Measurements from ENCODE around the gene SCN2B.

Gene SCN2B

GRCh38 chr11:118180300-118180703, 3.9 kb upstream of the SCN2B start:
- H3K4me1 ChIP-seq (ENCODE audit: control extremely low read depth in 1 of 4, control insufficient read depth in 4 of 4, insufficient read depth in 4 of 4, low read length in 3 of 4) = peaks cover 0 to 22% (median 9%) of the 10 kb centered on the region in 4 experiments
- ChIA-PET POLR2A (no interaction called here), CTCF (interaction anchor here (0.8 to 3.4 kb wide), 15 partner anchors 9 to 185 kb away, joined by 3 to 35 read pairs (median 4); no protein-coding TSS in a partner anchor)
- H3K27ac ChIP-seq (ENCODE audit: insufficient read depth in 1 of 2, low read depth in 1 of 2, low read length in 2 of 2, poor library complexity in 1 of 2, severe bottlenecking in 2 of 2) = no peak overlapping the region
- H3K9me3 ChIP-seq (ENCODE audit: control extremely low read depth in 1 of 5, control insufficient read depth in 4 of 5, insufficient read depth in 2 of 5, low read depth in 1 of 5, low read length in 4 of 5) = no peaks in the 10 kb centered on the region
- WGBS (ENCODE audit: insufficient coverage) = 8% methylated on average over 10 of the region's 11 CpGs
- no peaks in the 10 kb centered on the region for H3K27me3 ChIP-seq (replicated peaks in 2 of 5; ENCODE audit: control insufficient read depth in 4 of 5, insufficient read depth in 5 of 5, low read length in 4 of 5)
- H3K36me3 ChIP-seq (ENCODE audit: control insufficient read depth in 4 of 4, insufficient read depth in 4 of 4, low read length in 3 of 4) = no peaks in the 10 kb centered on the region
- peak overlapping the region in 2 of 7 experiments; percentile 32 to 42 for H3K4me3 ChIP-seq (ENCODE audit: control insufficient read depth in 1 of 7, extremely low read depth in 1 of 7, insufficient read depth in 4 of 7, low read depth in 2 of 7, low read length in 6 of 7)
- DNase-seq = peak; percentile 70 to 82 (median 80)

- Histone ChIP-seq H3K27me3 (replicated peaks in 2 of 5; ENCODE audit: control insufficient read depth in 4 of 5, insufficient read depth in 5 of 5, low read length in 4 of 5) (no peaks in the 10 kb centered on the region), H3K27ac (ENCODE audit: insufficient read depth in 1 of 2, low read depth in 1 of 2, low read length in 2 of 2, poor library complexity in 1 of 2, severe bottlenecking in 2 of 2) (no peak overlapping the region), H3K9me3 (ENCODE audit: control extremely low read depth in 1 of 5, control insufficient read depth in 4 of 5, insufficient read depth in 2 of 5, low read depth in 1 of 5, low read length in 4 of 5) (no peaks in the 10 kb centered on the region), H3K4me3 (ENCODE audit: control insufficient read depth in 1 of 7, extremely low read depth in 1 of 7, insufficient read depth in 4 of 7, low read depth in 2 of 7, low read length in 6 of 7) (no peak overlapping the region), H3K36me3 (ENCODE audit: control insufficient read depth in 4 of 4, insufficient read depth in 4 of 4, low read length in 3 of 4) (no peaks in the 10 kb centered on the region), H3K4me1 (ENCODE audit: control extremely low read depth in 1 of 4, control insufficient read depth in 4 of 4, insufficient read depth in 4 of 4, low read length in 3 of 4) (peaks cover 0 to 17% (median 10%) of the 10 kb centered on the region in 4 experiments)
- no peak for DNase-seq
- 100% methylated on average over 1 of the region's 4 CpGs for WGBS (ENCODE audit: insufficient coverage)
- ChIA-PET POLR2A (no interaction called here), CTCF (interaction anchor here (0.9 kb wide), 1 partner anchor 9 kb away, joined by 3 read pairs; no protein-coding TSS in a partner anchor)
These were observed 317 bp upstream of the SCN2B start for GRCh38 chr11:118176778-118177134.

- H3K9me3 ChIP-seq (ENCODE audit: control extremely low read depth in 1 of 5, control insufficient read depth in 4 of 5, insufficient read depth in 2 of 5, low read depth in 1 of 5, low read length in 4 of 5) = no peaks in the 10 kb centered on the region
- H3K36me3 ChIP-seq (ENCODE audit: control insufficient read depth in 4 of 4, insufficient read depth in 4 of 4, low read length in 3 of 4) = no peaks in the 10 kb centered on the region
- peaks cover 0 to 12% (median 10%) of the 10 kb centered on the region in 4 experiments for H3K4me1 ChIP-seq (ENCODE audit: control extremely low read depth in 1 of 4, control insufficient read depth in 4 of 4, insufficient read depth in 4 of 4, low read length in 3 of 4)
- POLR2A ChIA-PET = no interaction called here
- no peak for DNase-seq
- H3K27me3 ChIP-seq (replicated peaks in 2 of 5; ENCODE audit: control insufficient read depth in 4 of 5, insufficient read depth in 5 of 5, low read length in 4 of 5) = peaks cover 0 to 2% (median 0%) of the 10 kb centered on the region in 5 experiments
- no peak overlapping the region for H3K4me3 ChIP-seq (ENCODE audit: control insufficient read depth in 1 of 7, extremely low read depth in 1 of 7, insufficient read depth in 4 of 7, low read depth in 2 of 7, low read length in 6 of 7)
- 90% methylated on average over 10 of the region's 13 CpGs for WGBS (ENCODE audit: insufficient coverage)
- CTCF ChIA-PET = interaction anchor here (1.2 to 10.3 kb wide), 4 partner anchors 10 to 116 kb away, joined by 3 to 99 read pairs (median 4); no protein-coding TSS in a partner anchor
- no peak overlapping the region for H3K27ac ChIP-seq (ENCODE audit: insufficient read depth in 1 of 2, low read depth in 1 of 2, low read length in 2 of 2, poor library complexity in 1 of 2, severe bottlenecking in 2 of 2)
These were observed 1.1 kb downstream of the SCN2B start for GRCh38 chr11:118175031-118175992.

GRCh38 chr11:118174006-118174567, 2.4 kb downstream of the SCN2B start:
- ChIA-PET CTCF (interaction anchor here (1.4 to 10.3 kb wide), 4 partner anchors 16 to 118 kb away, joined by 3 to 99 read pairs (median 38); no protein-coding TSS in a partner anchor), POLR2A (no interaction called here)
- H3K27ac ChIP-seq (ENCODE audit: insufficient read depth in 1 of 2, low read depth in 1 of 2, low read length in 2 of 2, poor library complexity in 1 of 2, severe bottlenecking in 2 of 2) = no peak overlapping the region

GRCh38 chr11:118172356-118172755, 4.1 kb downstream of the SCN2B start:
- ChIA-PET POLR2A (no interaction called here), CTCF (interaction anchor here (0.6 to 10.3 kb wide), 22 partner anchors 8 to 334 kb away, joined by 3 to 99 read pairs (median 6); partner anchors contain the start of genes CD3E and SCN4B)
- H3K27me3 ChIP-seq (replicated peaks in 2 of 5; ENCODE audit: control insufficient read depth in 4 of 5, insufficient read depth in 5 of 5, low read length in 4 of 5) = peaks cover 0 to 8% (median 0%) of the 10 kb centered on the region in 5 experiments
- no peak overlapping the region for H3K27ac ChIP-seq (ENCODE audit: insufficient read depth in 1 of 2, low read depth in 1 of 2, low read length in 2 of 2, poor library complexity in 1 of 2, severe bottlenecking in 2 of 2)
- 96% methylated on average over 7 of the region's 9 CpGs for WGBS (ENCODE audit: insufficient coverage)
- DNase-seq = no peak
- H3K4me3 ChIP-seq (ENCODE audit: control insufficient read depth in 1 of 7, extremely low read depth in 1 of 7, insufficient read depth in 4 of 7, low read depth in 2 of 7, low read length in 6 of 7) = no peak overlapping the region
- H3K4me1 ChIP-seq (ENCODE audit: control extremely low read depth in 1 of 4, control insufficient read depth in 4 of 4, insufficient read depth in 4 of 4, low read length in 3 of 4) = peaks cover 0 to 8% (median 6%) of the 10 kb centered on the region in 4 experiments
- no peaks in the 10 kb centered on the region for H3K9me3 ChIP-seq (ENCODE audit: control extremely low read depth in 1 of 5, control insufficient read depth in 4 of 5, insufficient read depth in 2 of 5, low read depth in 1 of 5, low read length in 4 of 5)
- H3K36me3 ChIP-seq (ENCODE audit: control insufficient read depth in 4 of 4, insufficient read depth in 4 of 4, low read length in 3 of 4) = no peaks in the 10 kb centered on the region

More at GRCh38 chr11:118174006-118174567, 2.4 kb downstream of the SCN2B start:
- no peak for DNase-seq
- WGBS (ENCODE audit: insufficient coverage) = 97% methylated on average over 7 of the region's 9 CpGs
- Histone ChIP-seq H3K36me3 (ENCODE audit: control insufficient read depth in 4 of 4, insufficient read depth in 4 of 4, low read length in 3 of 4) (no peaks in the 10 kb centered on the region), H3K4me1 (ENCODE audit: control extremely low read depth in 1 of 4, control insufficient read depth in 4 of 4, insufficient read depth in 4 of 4, low read length in 3 of 4) (peaks cover 0 to 8% (median 6%) of the 10 kb centered on the region in 4 experiments), H3K27me3 (replicated peaks in 2 of 5; ENCODE audit: control insufficient read depth in 4 of 5, insufficient read depth in 5 of 5, low read length in 4 of 5) (peaks cover 0 to 4% (median 0%) of the 10 kb centered on the region in 5 experiments), H3K4me3 (ENCODE audit: control insufficient read depth in 1 of 7, extremely low read depth in 1 of 7, insufficient read depth in 4 of 7, low read depth in 2 of 7, low read length in 6 of 7) (no peak overlapping the region), H3K9me3 (ENCODE audit: control extremely low read depth in 1 of 5, control insufficient read depth in 4 of 5, insufficient read depth in 2 of 5, low read depth in 1 of 5, low read length in 4 of 5) (no peaks in the 10 kb centered on the region)

- peak; percentile 61 to 80 (median 71) for DNase-seq
- H3K4me3 ChIP-seq (ENCODE audit: control insufficient read depth in 1 of 7, extremely low read depth in 1 of 7, insufficient read depth in 4 of 7, low read depth in 2 of 7, low read length in 6 of 7) = no peak overlapping the region
- ChIA-PET POLR2A (no interaction called here), CTCF (interaction anchor here (0.6 to 10.3 kb wide), 37 partner anchors 8 to 364 kb away, joined by 3 to 99 read pairs (median 4); partner anchors contain the start of genes CD3E and SCN4B)
- peaks cover 0 to 8% (median 6%) of the 10 kb centered on the region in 4 experiments for H3K4me1 ChIP-seq (ENCODE audit: control extremely low read depth in 1 of 4, control insufficient read depth in 4 of 4, insufficient read depth in 4 of 4, low read length in 3 of 4)
- H3K27me3 ChIP-seq (replicated peaks in 2 of 5; ENCODE audit: control insufficient read depth in 4 of 5, insufficient read depth in 5 of 5, low read length in 4 of 5) = peaks cover 0 to 8% (median 0%) of the 10 kb centered on the region in 5 experiments
- H3K9me3 ChIP-seq (ENCODE audit: control extremely low read depth in 1 of 5, control insufficient read depth in 4 of 5, insufficient read depth in 2 of 5, low read depth in 1 of 5, low read length in 4 of 5) = no peaks in the 10 kb centered on the region
- 17% methylated on average over 23 of the region's 29 CpGs for WGBS (ENCODE audit: insufficient coverage)
- H3K36me3 ChIP-seq (ENCODE audit: control insufficient read depth in 4 of 4, insufficient read depth in 4 of 4, low read length in 3 of 4) = no peaks in the 10 kb centered on the region
- H3K27ac ChIP-seq (ENCODE audit: insufficient read depth in 1 of 2, low read depth in 1 of 2, low read length in 2 of 2, poor library complexity in 1 of 2, severe bottlenecking in 2 of 2) = no peak overlapping the region
These were observed 5.0 kb downstream of the SCN2B start for GRCh38 chr11:118171269-118172062.
